Measurements from ENCODE around the gene C18orf32.

DNA sequence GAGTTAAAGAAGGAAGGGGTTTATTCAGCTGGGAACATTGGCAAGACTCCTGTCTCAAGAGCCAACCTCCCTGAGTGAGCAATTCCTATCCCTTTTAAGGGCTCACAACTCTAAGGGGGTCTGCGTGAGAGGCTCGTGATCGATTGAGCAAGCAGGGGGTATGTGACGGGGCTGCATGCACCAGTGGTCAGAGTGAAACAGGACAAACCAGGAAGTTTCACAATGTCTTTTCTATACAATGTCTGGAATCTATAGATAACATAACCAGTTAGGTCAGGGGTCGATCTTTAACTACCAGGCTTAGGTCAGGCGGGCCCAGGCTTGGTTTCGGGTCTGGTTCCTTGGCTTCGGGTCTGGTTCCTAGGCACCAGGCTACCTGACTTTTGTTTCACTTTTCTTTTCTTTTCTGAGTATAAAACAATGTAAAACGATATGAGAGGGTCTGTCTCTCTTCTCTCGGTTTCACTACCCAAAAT lies 44.7 kb upstream of the C18orf32 start:
- TF ChIP-seq, protein P1, sequence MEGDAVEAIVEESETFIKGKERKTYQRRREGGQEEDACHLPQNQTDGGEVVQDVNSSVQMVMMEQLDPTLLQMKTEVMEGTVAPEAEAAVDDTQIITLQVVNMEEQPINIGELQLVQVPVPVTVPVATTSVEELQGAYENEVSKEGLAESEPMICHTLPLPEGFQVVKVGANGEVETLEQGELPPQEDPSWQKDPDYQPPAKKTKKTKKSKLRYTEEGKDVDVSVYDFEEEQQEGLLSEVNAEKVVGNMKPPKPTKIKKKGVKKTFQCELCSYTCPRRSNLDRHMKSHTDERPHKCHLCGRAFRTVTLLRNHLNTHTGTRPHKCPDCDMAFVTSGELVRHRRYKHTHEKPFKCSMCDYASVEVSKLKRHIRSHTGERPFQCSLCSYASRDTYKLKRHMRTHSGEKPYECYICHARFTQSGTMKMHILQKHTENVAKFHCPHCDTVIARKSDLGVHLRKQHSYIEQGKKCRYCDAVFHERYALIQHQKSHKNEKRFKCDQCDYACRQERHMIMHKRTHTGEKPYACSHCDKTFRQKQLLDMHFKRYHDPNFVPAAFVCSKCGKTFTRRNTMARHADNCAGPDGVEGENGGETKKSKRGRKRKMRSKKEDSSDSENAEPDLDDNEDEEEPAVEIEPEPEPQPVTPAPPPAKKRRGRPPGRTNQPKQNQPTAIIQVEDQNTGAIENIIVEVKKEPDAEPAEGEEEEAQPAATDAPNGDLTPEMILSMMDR (IDR thresholded peaks at IDR 0.05; ENCODE audit: borderline replicate concordance, extremely low read depth, low read length, poor library complexity, severe bottlenecking): no peak
- no peak for TF ChIP-seq EZH2 (IDR thresholded peaks at IDR 0.05; ENCODE audit: borderline replicate concordance, low read depth, low read length, severe bottlenecking)

All from DND-41 (cell line).